DMS53 treated with DMSO at 0.1 percent for 48 hours (cell line): ENCODE data around the gene PHACTR1.

ENCODE experiments used
- DNase-seq: peaks from one replicate; lab custom pipeline; 2025; ENCODE audit not compliant: unreplicated experiment; lab: John Stamatoyannopoulos, UW

The PHACTR1 gene

DNA sequence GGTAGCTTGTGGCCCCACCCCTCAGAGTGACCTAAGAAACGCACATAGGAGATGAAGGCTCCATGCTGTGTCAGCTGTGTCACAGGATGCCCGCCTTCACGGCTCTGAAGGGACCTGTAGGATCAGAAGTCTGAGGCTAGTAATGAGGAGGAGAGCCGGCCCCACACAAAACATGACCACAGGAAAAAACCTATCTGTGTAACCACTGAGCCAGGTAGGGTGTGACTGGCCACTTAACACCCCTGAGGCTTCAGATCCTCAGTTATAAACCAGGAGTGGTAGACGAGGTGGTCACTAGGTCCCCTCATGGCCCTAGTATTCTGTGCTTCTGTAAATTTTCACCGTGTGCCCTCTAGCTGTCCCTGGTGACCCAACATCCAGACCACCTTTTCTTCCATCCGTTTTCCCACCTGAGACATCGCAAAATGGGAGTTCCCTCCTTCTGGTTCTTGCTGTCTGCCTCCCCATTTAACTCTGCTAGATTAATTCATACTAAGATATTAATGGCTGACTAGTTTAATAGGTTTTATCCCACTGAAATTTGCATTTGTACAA, 558.9 kb downstream of the PHACTR1 start:
- DNase-seq, result no peak

- no peak for DNase-seq
These were observed 560.7 kb downstream of the PHACTR1 start for GRCh38 chr6:13277231-13277630.

DNA sequence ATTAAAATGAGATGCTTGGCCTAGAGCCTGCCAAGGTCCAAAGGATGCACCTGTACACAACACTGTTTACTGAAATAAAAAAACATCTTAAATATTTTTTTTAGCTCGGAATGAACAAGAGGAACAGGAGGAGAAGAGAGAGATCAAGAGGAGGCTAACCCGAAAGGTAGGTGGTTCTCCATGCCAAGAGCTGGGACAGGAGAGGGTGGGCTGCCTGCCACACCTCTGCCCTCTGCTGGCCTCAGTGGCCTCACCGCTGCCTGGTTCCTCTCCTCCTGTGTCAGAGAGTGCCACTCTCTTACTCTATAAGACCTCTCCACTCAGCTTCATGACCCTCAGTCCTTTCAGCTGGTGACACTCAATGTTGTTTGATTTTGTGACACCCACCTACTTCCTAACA, 561.6 kb downstream of the PHACTR1 start:
- DNase-seq, result no peak

DNA sequence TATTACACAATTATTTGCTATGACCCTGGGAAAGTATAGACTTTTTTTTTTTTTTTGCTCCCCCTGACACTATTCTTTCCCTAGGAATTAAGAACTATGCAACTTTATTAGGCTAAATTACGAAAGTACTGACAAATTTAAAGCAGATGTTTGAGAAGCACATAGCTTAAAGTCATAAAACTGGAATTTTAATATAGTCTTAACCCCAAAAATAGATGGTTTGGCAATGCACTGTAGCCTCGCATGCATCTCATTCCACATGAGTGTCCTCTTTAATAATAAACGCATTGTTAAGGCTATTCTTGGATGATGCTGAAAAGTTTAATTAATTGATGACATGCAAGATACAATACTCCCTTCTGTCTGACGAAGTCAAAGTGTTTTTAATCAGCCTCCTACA, 562.4 kb downstream of the PHACTR1 start:
- DNase-seq, result no peak

DNA sequence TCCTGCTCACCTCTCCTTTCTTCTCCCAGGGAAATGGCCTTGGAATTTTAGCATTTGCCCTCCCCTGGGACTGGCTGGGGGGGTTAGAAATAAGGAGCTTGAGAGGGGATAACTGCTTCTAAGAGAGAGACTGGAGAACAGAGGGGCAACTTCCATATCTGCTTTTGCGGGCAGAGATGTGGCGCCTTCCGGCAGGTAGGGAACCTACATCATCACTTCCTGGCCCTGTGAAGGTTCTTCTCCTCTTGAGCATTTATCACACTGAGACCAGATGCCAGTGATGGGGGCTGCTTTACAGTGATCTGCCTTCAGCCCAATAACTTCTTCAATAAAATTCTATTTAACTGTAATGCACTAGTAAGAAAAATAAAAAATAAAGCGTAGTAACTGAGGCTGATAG, 563.7 kb downstream of the PHACTR1 start:
- DNase-seq, result no peak

GRCh38 chr6:13281686-13282085, 565.1 kb downstream of the PHACTR1 start:
- no peak for DNase-seq

GRCh38 chr6:13282393-13283069, 566.0 kb downstream of the PHACTR1 start:
- DNase-seq, result no peak

DNA sequence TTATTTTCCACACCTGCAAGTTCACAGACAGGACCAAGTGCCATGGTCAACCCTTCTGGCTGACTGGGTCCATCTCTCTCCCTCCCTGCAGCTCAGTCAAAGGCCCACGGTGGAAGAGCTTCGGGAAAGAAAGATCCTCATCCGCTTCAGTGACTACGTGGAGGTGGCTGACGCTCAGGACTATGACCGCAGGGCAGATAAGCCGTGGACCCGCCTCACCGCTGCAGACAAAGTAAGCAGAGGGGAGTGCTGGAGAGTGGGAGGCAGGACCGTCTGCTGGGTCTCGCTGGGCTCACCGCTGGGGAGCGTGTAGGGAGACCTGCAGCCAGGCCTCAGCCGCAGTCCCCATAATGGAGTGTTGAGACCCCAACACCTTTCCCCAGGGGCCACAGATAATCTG, 566.8 kb downstream of the PHACTR1 start:
- no peak for DNase-seq

DNA sequence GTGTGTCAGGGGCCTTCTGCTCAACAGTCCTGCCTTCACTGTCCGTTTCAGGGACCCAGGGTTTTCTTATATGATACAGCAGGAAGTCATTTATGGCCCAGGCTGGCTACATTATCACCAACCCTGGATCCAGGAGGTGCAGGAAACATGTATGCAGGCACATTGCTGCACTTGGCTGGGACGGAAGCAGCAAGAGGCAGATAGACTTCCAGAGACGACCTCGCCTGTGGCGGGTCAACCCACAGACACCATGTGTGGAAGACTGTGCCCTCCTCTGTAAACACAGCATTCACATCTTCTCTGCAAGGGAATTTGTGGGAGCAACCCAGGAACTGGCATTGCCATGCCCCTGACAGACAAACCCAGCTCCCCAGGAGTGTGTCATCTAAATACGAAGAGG, 568.1 kb downstream of the PHACTR1 start:
- no peak for DNase-seq

- no peak for DNase-seq
These were observed 569.1 kb downstream of the PHACTR1 start for GRCh38 chr6:13285705-13286104.

DNA sequence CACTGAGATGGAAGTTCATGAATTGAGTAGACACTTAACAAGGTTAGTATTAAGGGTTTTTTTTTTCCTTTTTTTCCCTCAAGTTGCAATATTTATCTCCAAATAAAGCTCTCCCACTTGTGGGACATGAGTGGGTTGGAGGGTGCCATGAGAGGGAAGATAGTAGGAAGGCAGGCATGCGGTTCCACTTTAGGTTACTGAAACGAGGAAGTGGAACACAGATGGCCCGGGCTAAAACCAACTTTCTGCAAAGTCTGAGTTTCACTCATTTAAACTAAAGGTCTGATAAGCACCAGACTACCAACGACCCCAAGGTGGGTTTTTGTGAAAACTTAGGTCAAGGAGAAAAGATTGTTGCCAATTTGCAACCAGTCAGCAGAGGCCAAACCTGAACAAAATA, 569.6 kb downstream of the PHACTR1 start:
- DNase-seq, result no peak

GRCh38 chr6:13287104-13287503, 570.5 kb downstream of the PHACTR1 start:
- no peak for DNase-seq

GRCh38 chr6:13288481-13288880, 571.9 kb downstream of the PHACTR1 start:
- DNase-seq, result no peak

GRCh38 chr6:13288969-13289391, 572.4 kb downstream of the PHACTR1 start:
- DNase-seq, result no peak

GRCh38 chr6:13289789-13290318, 573.3 kb downstream of the PHACTR1 start:
- no peak for DNase-seq

DNA sequence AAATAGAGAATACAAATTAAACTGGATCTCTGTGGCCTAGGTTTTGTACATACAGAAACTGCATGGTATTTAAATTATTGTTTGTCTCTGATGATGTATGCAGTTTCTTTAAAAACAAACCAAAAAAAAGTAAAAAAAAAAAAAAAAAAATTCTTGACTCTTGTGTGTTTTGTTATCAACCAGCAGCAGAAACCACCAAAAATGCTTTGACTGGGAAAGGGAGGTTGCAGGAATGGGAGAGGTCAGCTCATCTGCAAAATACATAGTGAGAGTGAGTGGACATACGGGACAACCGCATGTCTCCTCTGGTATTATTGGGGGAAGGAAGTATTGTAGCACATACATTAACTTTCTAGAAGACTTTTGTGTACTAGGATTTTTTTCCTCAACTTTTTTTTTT, 573.8 kb downstream of the PHACTR1 start:
- DNase-seq, result no peak

DNA sequence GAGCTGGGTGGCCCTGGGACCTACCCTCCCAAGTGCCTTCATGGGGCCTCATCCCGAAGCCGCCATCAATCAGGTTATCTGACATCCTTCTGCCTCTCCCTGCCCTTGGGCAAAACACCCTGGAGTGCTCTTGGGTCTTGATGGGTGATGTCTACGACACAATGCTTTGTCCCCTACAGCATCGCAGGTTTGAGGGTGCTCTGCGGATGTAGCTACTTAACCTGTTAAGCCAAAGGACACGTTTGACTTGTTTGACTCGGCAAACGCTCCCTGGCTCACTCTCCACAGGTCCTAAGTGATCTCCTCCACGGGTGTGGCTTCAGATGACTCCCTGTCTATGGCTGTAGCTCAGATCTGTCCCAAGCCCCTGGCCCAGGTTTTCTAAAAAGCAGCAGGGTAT, 576.2 kb downstream of the PHACTR1 start:
- no peak for DNase-seq

- DNase-seq, result no peak
These were observed 578.0 kb downstream of the PHACTR1 start for GRCh38 chr6:13294499-13295069.

DNA sequence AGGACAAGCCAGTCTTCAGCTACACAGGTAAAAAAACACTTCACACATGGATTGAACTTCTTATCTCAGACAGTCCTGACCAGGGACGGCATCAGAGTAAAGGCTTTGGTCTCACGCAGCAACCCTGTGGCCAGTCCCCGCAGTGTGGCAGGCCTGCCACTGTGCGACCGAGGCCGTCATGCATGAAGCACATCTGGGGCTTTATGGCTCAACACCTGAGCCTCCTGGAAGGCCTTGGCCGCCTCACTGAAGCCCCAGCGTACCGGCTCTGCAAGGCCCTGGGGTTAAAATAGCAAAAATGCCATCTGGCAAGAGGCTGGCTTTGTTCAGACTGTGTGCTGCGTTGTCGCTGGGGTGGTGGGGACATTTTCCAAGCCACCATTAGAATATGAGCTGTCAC, 579.0 kb downstream of the PHACTR1 start:
- no peak for DNase-seq

DNA sequence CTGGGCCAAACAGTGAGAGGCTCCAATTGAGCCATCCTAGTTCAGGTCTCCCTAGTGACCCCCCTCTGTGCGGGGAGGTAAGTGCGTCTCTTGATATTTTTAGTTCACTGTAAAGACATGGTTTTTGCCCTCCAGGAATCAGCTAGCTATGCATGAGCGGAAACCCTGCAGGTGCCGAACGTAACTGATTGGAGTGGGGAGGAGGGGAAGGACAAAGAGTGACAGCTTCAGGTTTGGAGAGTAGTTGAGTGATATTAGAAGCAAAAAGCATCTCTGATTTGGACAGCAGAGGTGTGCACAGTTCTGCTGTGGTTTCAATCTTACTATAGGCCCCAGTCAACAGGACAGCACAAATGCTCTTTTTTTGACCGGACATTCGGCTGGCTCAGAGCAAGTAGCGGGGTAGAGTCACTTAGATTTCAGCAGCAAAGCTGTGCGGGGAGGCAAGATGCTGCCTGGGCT, 580.0 kb downstream of the PHACTR1 start:
- no peak for DNase-seq

DNA sequence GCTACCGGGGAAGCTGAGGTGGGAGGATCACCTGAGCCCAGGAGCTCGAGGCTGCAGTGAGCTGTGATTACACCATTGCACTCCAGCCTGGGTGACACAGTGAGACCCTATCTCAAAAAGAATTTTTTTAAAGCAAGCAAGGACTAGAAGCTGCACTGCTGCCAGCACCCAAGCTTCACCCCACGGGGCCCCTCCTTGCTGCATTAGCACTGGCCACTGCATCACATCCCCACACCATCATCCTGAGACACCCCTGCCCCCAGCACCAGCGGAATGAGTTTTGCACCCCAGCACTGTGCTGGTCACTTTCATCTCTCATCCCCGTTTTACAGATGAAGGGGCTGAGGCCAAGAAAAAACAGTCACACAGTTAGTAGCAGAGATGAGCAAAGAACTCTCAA, 580.8 kb downstream of the PHACTR1 start:
- no peak for DNase-seq

GRCh38 chr6:13298446-13298845, 581.9 kb downstream of the PHACTR1 start:
- no peak for DNase-seq
